ENCODE results near the gene USP10.
"Not testable (repeated sequence)": the region's sequence is repeated elsewhere in the genome, so short reads cannot be mapped to it uniquely, and the experiment has no call there.

Gene USP10

DNA sequence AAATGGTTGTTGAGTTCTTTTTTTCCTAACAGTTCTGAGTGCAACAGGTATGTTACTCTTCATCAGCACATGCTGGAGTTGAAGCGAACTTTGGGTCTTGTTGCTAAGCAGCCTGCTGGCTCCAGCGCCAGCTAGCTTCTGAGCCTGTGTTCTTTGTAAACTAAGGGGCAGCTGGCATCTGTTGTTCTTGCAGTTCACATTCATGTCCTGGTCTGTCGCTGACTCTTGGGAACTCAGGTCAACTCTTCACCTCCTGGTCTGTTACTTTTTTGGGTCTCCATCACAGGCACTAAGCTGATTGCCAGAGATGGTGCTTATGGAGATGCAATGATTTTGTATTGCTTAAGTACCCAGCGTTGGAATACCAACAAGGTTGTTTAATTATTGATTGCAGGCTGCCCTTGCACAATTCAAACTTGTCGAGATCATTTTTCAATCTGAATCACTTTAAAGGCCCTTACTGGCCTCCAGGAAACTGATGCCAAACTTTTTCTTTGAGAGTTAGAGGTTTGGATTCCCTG is 40.9 kb downstream of the USP10 start:
- peaks cover 26% of the 10 kb centered on the region for H3K4me1 ChIP-seq (ENCODE audit: control insufficient read depth, insufficient read depth, low read length)

DNA sequence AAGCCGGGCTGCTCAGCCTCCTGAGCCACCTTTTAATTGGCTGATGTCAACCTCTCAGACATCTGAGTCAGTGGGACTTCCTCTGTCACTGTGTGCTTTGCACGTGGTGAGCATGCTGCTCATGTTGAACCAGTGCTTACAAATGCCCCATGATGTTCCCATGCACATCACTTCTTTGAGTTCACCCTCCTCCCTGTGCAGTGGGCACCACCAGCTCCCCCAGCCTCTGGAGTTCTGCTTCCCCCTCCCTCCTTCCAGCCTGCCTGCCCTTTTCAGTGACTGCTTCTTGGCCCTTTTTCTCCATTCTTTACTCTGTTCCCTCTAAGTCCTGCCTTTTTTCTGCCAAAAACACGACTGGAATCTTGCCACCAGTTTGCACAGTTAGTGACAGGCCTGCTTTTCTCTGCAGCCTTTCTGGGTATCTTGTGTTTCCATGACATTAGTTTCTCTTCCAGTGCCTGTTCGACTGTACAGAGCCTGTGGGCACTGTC is 41.6 kb downstream of the USP10 start:
- peaks cover 23% of the 10 kb centered on the region for H3K4me1 ChIP-seq (ENCODE audit: control insufficient read depth, insufficient read depth, low read length)
- no peaks in the 10 kb centered on the region for H3K27me3 ChIP-seq (ENCODE audit: control insufficient read depth, insufficient read depth, low read length)
- H3K27ac ChIP-seq (ENCODE audit: low read depth, low read length): no peak overlapping the region
- H3K4me3 ChIP-seq (ENCODE audit: low read length): no peak overlapping the region
- no peaks in the 10 kb centered on the region for H3K36me3 ChIP-seq (ENCODE audit: control insufficient read depth, insufficient read depth, low read length)
- H3K9ac ChIP-seq (ENCODE audit: low read length): no peak overlapping the region

More for the DNA sequence above, 40.9 kb downstream of the USP10 start:
- Histone ChIP-seq H3K4me3 (ENCODE audit: low read length) (no peak overlapping the region), H3K36me3 (ENCODE audit: control insufficient read depth, insufficient read depth, low read length) (no peaks in the 10 kb centered on the region), H3K9ac (ENCODE audit: low read length) (no peak overlapping the region), H3K27ac (ENCODE audit: low read depth, low read length) (no peak overlapping the region), H3K27me3 (ENCODE audit: control insufficient read depth, insufficient read depth, low read length) (no peaks in the 10 kb centered on the region)

DNA sequence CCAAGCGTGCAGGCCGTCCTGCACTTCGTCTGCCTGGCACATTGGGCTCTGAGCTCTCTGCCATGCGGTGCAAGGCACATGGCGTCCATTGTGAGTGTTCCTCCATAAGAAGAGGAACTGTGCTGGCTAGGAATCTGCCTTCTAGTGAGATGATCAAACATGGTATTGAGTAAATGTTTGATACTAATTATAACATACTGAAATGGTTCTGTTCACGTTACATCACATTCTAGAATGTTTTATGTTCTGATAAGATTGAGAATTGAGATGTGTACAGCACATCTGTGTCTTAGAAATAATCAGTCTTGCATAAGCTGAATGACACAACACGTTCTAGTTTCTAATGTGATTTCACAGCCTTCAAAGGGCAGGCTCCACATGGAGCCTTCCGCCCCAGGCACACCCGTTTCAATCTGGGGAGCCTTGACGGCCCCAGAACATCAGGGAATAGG is 42.9 kb downstream of the USP10 start:
- Histone ChIP-seq H3K9ac (ENCODE audit: low read length) (no peak overlapping the region), H3K27me3 (ENCODE audit: control insufficient read depth, insufficient read depth, low read length) (no peaks in the 10 kb centered on the region), H3K36me3 (ENCODE audit: control insufficient read depth, insufficient read depth, low read length) (no peaks in the 10 kb centered on the region), H3K27ac (ENCODE audit: low read depth, low read length) (no peak overlapping the region), H3K4me3 (ENCODE audit: low read length) (no peak overlapping the region), H3K4me1 (ENCODE audit: control insufficient read depth, insufficient read depth, low read length) (peaks cover 21% of the 10 kb centered on the region)

DNA sequence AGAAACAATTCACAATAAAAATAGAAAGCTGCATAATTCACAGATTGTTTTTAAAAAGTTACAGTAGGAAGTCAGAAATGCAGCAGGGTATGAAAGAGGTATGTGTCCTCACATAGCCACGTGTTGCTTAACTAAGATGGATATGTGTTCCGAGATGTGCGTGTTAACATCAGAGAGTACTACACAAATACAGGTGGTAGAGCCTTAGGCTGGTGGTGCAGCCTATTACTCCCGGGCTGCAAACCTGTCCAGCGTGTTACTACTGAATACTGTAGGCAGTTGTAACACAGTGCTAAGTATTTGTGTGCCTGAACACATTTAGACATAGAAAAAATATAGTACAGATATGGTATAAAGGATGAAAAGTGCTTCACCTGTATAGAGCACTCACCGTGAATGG is 46.4 kb downstream of the USP10 start:
- H3K9ac ChIP-seq (ENCODE audit: low read length): no peak overlapping the region
- H3K36me3 ChIP-seq (ENCODE audit: control insufficient read depth, insufficient read depth, low read length): no peaks in the 10 kb centered on the region
- no peak overlapping the region for H3K27ac ChIP-seq (ENCODE audit: low read depth, low read length)
- no peak overlapping the region for H3K4me3 ChIP-seq (ENCODE audit: low read length)
- H3K4me1 ChIP-seq (ENCODE audit: control insufficient read depth, insufficient read depth, low read length): peaks cover 6% of the 10 kb centered on the region
- no peaks in the 10 kb centered on the region for H3K27me3 ChIP-seq (ENCODE audit: control insufficient read depth, insufficient read depth, low read length)

DNA sequence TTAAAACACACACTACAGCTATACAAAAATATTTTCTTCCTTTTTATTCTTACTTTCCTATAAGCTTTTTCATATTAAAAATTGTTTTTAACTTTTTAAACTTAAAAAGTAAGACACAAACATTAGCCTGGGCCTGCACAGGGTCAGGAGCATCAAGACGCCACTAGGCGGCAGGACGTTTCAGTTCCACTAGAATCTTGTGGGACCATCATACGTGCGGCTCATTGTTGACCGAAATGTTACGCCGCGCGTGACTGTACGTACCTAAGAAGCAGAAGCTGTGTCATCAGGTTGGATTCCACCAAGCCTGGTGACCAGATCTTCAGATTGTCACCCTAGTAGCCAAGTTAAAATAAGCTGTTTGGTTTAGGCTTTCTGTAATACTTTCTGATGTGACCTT is 47.1 kb downstream of the USP10 start:
- no peak overlapping the region for H3K27ac ChIP-seq (ENCODE audit: low read depth, low read length)
- no peaks in the 10 kb centered on the region for H3K36me3 ChIP-seq (ENCODE audit: control insufficient read depth, insufficient read depth, low read length)
- H3K4me3 ChIP-seq (ENCODE audit: low read length): no peak overlapping the region
- H3K4me1 ChIP-seq (ENCODE audit: control insufficient read depth, insufficient read depth, low read length): no peaks in the 10 kb centered on the region
- H3K9ac ChIP-seq (ENCODE audit: low read length): no peak overlapping the region
- H3K27me3 ChIP-seq (ENCODE audit: control insufficient read depth, insufficient read depth, low read length): no peaks in the 10 kb centered on the region

DNA sequence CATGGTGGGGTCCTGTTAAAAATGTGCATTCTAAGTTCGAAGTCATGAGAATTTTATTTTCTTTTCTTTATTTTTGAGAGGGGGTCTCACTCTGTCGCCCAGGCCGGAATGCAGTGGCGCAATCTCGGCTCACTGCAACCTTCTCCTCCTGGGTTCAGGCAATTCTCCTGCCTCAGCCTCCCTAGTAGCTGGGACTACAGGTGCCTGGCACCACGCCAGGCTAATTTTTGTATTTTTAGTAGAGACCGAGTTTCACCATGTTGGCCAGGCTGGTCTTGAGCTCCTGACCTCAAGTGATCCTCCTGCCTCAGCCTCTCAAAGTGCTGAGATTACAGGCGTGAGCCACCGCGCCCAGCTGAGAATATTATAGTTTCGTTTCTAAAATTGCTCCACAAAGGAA is 48.4 kb downstream of the USP10 start:
- H3K9ac ChIP-seq (ENCODE audit: low read length); H3K36me3 ChIP-seq (ENCODE audit: control insufficient read depth, insufficient read depth, low read length); H3K27ac ChIP-seq (ENCODE audit: low read depth, low read length); H3K4me1 ChIP-seq (ENCODE audit: control insufficient read depth, insufficient read depth, low read length); H3K27me3 ChIP-seq (ENCODE audit: control insufficient read depth, insufficient read depth, low read length); H3K4me3 ChIP-seq (ENCODE audit: low read length): not testable (repeated sequence)

DNA sequence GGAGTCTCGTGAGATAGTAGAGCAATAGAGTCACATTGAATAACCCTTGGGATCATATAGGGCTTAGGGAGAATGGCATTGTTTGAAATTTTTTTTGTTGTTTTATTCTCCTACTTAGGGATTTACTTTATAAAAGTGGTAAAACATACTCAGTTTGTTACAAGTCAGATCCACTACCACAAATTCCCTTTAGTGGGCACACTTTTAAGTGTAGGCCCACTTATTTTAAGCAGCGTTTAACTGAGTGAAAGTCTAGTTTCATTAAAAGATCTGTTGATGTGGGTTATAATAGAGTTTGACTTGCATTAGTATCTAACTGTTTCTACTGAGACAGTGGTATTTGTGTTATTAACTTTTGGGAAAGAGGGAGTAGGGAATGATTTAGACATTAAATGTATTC is 49.3 kb downstream of the USP10 start:
- no peaks in the 10 kb centered on the region for H3K36me3 ChIP-seq (ENCODE audit: control insufficient read depth, insufficient read depth, low read length)
- H3K9ac ChIP-seq (ENCODE audit: low read length): no peak overlapping the region
- H3K27ac ChIP-seq (ENCODE audit: low read depth, low read length): no peak overlapping the region
- H3K4me1 ChIP-seq (ENCODE audit: control insufficient read depth, insufficient read depth, low read length): peaks cover 4% of the 10 kb centered on the region
- H3K4me3 ChIP-seq (ENCODE audit: low read length): no peak overlapping the region
- no peaks in the 10 kb centered on the region for H3K27me3 ChIP-seq (ENCODE audit: control insufficient read depth, insufficient read depth, low read length)

DNA sequence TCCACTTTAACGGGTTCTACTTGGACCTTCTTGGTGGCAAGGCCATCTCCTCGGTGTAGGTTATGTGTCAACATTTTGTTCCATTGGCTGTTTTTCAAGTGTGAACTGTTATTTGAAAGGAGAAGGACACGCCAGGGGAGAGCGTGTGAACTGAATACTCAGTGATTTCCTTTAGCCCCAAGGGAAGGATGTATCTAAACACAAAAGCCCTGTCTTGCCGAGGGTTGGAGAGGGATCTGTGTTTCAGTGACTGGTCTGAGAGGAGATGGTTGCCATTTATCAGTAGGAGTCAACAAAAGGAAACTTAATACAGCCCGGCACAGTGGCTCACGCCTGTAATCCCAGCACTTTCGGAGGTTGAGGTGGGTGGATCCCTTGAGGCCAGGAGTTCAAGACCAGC is 50.0 kb downstream of the USP10 start:
- Histone ChIP-seq H3K27ac (ENCODE audit: low read depth, low read length) (peak overlapping the region; percentile 1), H3K27me3 (ENCODE audit: control insufficient read depth, insufficient read depth, low read length) (no peaks in the 10 kb centered on the region), H3K4me3 (ENCODE audit: low read length) (no peak overlapping the region), H3K36me3 (ENCODE audit: control insufficient read depth, insufficient read depth, low read length) (no peaks in the 10 kb centered on the region), H3K9ac (ENCODE audit: low read length) (no peak overlapping the region), H3K4me1 (ENCODE audit: control insufficient read depth, insufficient read depth, low read length) (peaks cover 7% of the 10 kb centered on the region)

DNA sequence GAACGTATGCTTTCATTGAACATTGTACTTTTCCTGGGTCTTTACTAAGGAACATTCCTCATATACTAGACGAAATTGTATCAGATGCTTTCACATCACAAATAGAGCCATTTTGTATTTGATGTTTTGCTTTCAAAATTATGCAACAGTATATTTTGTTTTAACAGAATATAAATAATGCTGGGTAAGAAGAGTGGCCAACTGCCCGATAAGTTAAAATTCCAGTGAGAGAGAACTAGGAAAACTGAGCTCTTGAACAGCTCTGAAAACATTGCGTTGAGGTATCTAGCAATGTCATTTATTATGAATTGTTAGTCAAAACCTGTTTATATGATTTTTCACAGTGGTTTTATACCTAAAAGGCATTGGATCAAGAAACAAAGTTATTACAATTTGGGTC is 50.8 kb downstream of the USP10 start:
- Histone ChIP-seq H3K4me3 (ENCODE audit: low read length) (no peak overlapping the region), H3K27me3 (ENCODE audit: control insufficient read depth, insufficient read depth, low read length) (no peaks in the 10 kb centered on the region), H3K4me1 (ENCODE audit: control insufficient read depth, insufficient read depth, low read length) (peaks cover 12% of the 10 kb centered on the region), H3K9ac (ENCODE audit: low read length) (no peak overlapping the region), H3K27ac (ENCODE audit: low read depth, low read length) (no peak overlapping the region), H3K36me3 (ENCODE audit: control insufficient read depth, insufficient read depth, low read length) (no peaks in the 10 kb centered on the region)

DNA sequence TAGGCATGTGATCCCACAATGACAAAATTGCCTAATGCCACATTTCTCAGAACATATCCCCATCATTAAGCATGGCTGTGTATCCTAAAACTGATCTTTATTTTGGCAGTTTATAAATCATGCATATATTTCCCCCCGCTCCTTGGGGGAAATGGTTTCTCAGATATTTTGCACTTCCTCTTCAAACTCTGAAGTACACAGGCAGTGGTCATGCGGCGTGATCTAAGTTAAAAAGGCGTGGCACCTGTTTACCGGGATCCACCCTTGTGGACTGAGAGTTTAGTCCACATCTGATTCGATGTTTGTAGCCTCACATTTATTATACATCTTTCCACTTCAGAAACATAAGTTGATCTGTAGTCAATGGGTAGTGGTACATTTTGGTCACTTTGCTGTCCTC is 51.4 kb downstream of the USP10 start:
- Histone ChIP-seq H3K4me3 (ENCODE audit: low read length) (no peak overlapping the region), H3K27ac (ENCODE audit: low read depth, low read length) (no peak overlapping the region), H3K36me3 (ENCODE audit: control insufficient read depth, insufficient read depth, low read length) (no peaks in the 10 kb centered on the region), H3K4me1 (ENCODE audit: control insufficient read depth, insufficient read depth, low read length) (peaks cover 12% of the 10 kb centered on the region), H3K9ac (ENCODE audit: low read length) (no peak overlapping the region), H3K27me3 (ENCODE audit: control insufficient read depth, insufficient read depth, low read length) (no peaks in the 10 kb centered on the region)

DNA sequence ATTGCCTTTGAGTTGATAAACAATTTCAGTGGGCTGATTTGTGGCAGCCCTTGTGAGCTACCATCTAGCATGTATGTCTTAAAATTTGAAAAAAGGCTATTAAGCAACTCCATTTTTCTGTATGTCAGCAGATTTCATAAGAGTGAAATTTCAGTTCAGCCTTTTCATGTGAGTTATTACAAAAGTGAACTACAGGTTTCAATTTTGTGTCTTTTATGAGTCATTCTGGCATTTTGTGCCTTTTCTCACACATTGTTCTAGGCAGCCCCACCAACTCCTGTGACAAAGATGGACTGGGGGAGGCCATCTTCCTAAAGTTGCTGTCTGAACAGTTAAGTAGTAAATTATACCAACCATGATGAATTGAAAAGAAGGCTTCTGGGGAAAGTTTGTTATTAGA is 52.1 kb downstream of the USP10 start:
- H3K9ac ChIP-seq (ENCODE audit: low read length): no peak overlapping the region
- H3K27me3 ChIP-seq (ENCODE audit: control insufficient read depth, insufficient read depth, low read length): no peaks in the 10 kb centered on the region
- peaks cover 12% of the 10 kb centered on the region for H3K4me1 ChIP-seq (ENCODE audit: control insufficient read depth, insufficient read depth, low read length)
- H3K27ac ChIP-seq (ENCODE audit: low read depth, low read length): no peak overlapping the region
- no peaks in the 10 kb centered on the region for H3K36me3 ChIP-seq (ENCODE audit: control insufficient read depth, insufficient read depth, low read length)
- no peak overlapping the region for H3K4me3 ChIP-seq (ENCODE audit: low read length)

DNA sequence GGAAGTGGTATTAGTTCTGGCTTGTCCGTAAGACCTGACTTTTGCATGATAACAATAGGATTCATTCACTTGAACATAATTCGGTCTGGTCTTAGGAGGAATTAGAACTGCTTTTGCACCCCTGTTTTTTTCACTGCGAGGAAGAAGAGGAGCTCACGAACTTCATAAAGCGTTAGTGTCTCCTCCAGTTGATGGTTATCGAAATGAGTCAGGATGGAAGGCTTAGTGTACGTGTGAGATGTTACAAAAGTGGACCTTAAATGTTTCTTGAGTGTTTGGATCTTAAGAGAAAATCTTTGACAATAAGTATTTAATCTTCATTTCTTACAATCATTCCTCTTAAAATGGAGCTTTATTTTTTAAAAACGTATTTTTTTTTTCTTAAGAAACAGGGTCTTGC is 52.8 kb downstream of the USP10 start:
- no peak overlapping the region for H3K27ac ChIP-seq (ENCODE audit: low read depth, low read length)
- H3K27me3 ChIP-seq (ENCODE audit: control insufficient read depth, insufficient read depth, low read length): no peaks in the 10 kb centered on the region
- H3K4me1 ChIP-seq (ENCODE audit: control insufficient read depth, insufficient read depth, low read length): peaks cover 12% of the 10 kb centered on the region
- no peak overlapping the region for H3K4me3 ChIP-seq (ENCODE audit: low read length)
- H3K36me3 ChIP-seq (ENCODE audit: control insufficient read depth, insufficient read depth, low read length): no peaks in the 10 kb centered on the region
- no peak overlapping the region for H3K9ac ChIP-seq (ENCODE audit: low read length)

DNA sequence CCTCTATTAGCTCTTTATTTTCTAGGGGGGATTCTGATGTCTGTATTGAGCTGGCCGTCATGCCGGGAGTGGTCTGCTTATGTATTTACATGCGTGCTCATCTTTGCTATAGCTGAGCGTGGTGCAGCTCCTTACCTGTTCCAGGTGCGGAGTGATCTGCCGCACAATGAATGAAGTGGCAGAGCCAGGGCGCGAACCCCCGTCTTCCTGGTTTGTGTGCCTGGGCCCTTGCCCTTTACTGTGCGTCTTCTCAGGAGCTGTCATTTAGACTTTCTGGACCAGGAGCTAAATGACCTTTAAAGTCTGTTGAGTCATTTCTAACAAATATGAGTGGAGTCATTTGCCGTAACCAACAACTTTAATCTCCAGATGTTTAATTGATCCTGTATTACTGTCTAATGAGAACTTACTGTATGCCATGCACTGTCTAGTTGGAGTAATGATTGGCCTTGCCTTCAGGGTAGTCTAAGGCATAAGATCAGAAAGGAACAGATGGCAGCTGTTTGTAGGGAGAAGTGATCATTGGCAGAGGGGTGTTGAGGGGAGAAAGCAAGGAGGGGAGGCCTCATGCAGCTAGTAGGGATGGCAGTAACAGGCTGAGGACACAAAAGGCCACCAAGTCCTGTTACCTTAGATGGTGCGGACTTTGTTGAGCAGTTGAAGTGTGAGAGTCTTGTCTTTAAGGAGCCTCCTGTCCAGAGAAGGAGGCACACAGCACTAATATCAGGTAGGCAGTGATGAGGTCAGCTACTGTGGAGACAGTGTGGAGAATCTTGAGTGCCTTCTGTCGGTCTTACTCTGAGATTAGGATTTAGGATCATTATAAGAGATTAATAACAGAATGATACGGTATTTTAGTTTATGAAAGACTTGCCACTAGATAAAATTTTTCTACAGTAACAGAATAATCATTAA is 53.9 kb downstream of the USP10 start:
- Histone ChIP-seq H3K27me3 (ENCODE audit: control insufficient read depth, insufficient read depth, low read length) (no peaks in the 10 kb centered on the region), H3K36me3 (ENCODE audit: control insufficient read depth, insufficient read depth, low read length) (no peaks in the 10 kb centered on the region), H3K4me3 (ENCODE audit: low read length) (no peak overlapping the region), H3K27ac (ENCODE audit: low read depth, low read length) (no peak overlapping the region), H3K9ac (ENCODE audit: low read length) (no peak overlapping the region), H3K4me1 (ENCODE audit: control insufficient read depth, insufficient read depth, low read length) (peaks cover 18% of the 10 kb centered on the region)

Data from rectal smooth muscle tissue (tissue), 1 donor.